Caco-2 (cell line): ENCODE measurements around the gene HDDC2. TPM values are rescaled to one million over a fixed set of nuclear protein-coding genes. Genes with fewer than 3 reads are reported as not detected.

Experiments used
- BruUV-seq: library from RNA; stranded (reverse); fragments of 400-500 nt; replicated peaks from 2 replicates; lab custom pipeline; 2021; lab: Mats Ljungman, UMichigan
- CTCF ChIA-PET: fragments of 300-600 bp; sonication (Branson Sonifier 250); formaldehyde crosslinking; loops from one replicate; lab custom pipeline; 2022; ENCODE audit warnings: antibody characterized with exemption; lab: Charles Lee
- POLR2A ChIA-PET: fragments of 300-600 bp; sonication (Branson Sonifier 250); formaldehyde crosslinking; loops from one replicate; lab custom pipeline; 2022; ENCODE audit warnings: antibody characterized with exemption; lab: Charles Lee
- DNase-seq, 2 experiments: peaks; one replicate each; pipeline versions ENCODE4 v3.0.0 to v3.0.0-alpha.2; 2020 to 2022
- H3K27me3 ChIP-seq: replicated peaks from 2 replicates; pipeline ENCODE4 v1.6.0; 2011; ENCODE audit warnings: low read length; ENCODE audit not compliant: control insufficient read depth, insufficient read depth
- H3K36me3 ChIP-seq: 2 replicates; pipeline ENCODE4 v1.5.1; 2011; ENCODE audit warnings: low read length; ENCODE audit not compliant: control insufficient read depth, insufficient read depth
- H3K4me1 ChIP-seq: fragments of 250-450 bp; sonication (Bioruptor Pico); 2 replicates; pipeline ENCODE4 v1.5.1; 2020; ENCODE audit warnings: mild to moderate bottlenecking
- H3K4me3 ChIP-seq: 2 replicates; pipeline ENCODE4 v1.5.1; 2011; ENCODE audit warnings: low read depth, mild to moderate bottlenecking, control low read depth, low read length
- H3K9me3 ChIP-seq: fragments of 250-450 bp; sonication (Bioruptor Pico); 2 replicates; pipeline ENCODE4 v1.5.1; 2020; ENCODE audit warnings: mild to moderate bottlenecking, moderate library complexity
- H3K27ac Mint-ChIP-seq: one replicate; pipeline ENCODE4 v1.8.0; 2022; ENCODE audit warnings: mixed read lengths; ENCODE audit not compliant: unreplicated experiment
- H3K27me3 Mint-ChIP-seq: one replicate; pipeline ENCODE4 v1.8.0; 2022; ENCODE audit warnings: mixed read lengths; ENCODE audit not compliant: insufficient read depth, unreplicated experiment
- H3K36me3 Mint-ChIP-seq: one replicate; pipeline ENCODE4 v1.8.0; 2022; ENCODE audit warnings: mild to moderate bottlenecking, mixed read lengths; ENCODE audit not compliant: insufficient read depth, unreplicated experiment
- H3K4me1 Mint-ChIP-seq: one replicate; pipeline ENCODE4 v1.8.0; 2022; ENCODE audit warnings: low read depth, mixed read lengths; ENCODE audit not compliant: unreplicated experiment
- H3K4me3 Mint-ChIP-seq: one replicate; pipeline ENCODE4 v1.8.0; 2022; ENCODE audit warnings: mild to moderate bottlenecking, moderate library complexity, mixed read lengths; ENCODE audit not compliant: unreplicated experiment
- H3K9me3 Mint-ChIP-seq: one replicate; pipeline ENCODE4 v1.8.0; 2022; ENCODE audit warnings: mixed read lengths; ENCODE audit not compliant: unreplicated experiment
- intact Hi-C: fragments of 100-400 bp; cut with micrococcal nuclease; formaldehyde crosslinking; loops from one replicate; pipeline ENCODE4 v1.10.0; 2022; ENCODE audit not compliant: unreplicated experiment
- total RNA-seq: library from RNA; stranded (reverse); gene quantifications from 2 replicates; pipeline ENCODE4 v1.2.3, GENCODE V29; 2022
- TF ChIP-seq, protein P1 (sequence below), 2 experiments: fragments of 200-600 bp in 1 of 2; IDR thresholded peaks; 1 replicate in 1 of 2; 2 replicates in 1 of 2; pipeline versions ENCODE4 v1.5.1 to v1.8.0; 2011 to 2022; ENCODE audit warnings: antibody characterized with exemption in 1 of 2, control low read depth in 1 of 2, inconsistent platforms in 1 of 2, low read depth in 1 of 2, low read length in 1 of 2, mild to moderate bottlenecking in 1 of 2, moderate library complexity in 1 of 2; ENCODE audit not compliant: insufficient read depth in 1 of 2, severe bottlenecking in 1 of 2, unreplicated experiment in 1 of 2

HDDC2 gene
- total RNA-seq, 1 experiment from 2014 or later, result 66.5 TPM

- peak; percentile 50 to 59 for DNase-seq
- no peaks in the 10 kb centered on the region for H3K27me3 ChIP-seq
- TF ChIP-seq, protein P1, sequence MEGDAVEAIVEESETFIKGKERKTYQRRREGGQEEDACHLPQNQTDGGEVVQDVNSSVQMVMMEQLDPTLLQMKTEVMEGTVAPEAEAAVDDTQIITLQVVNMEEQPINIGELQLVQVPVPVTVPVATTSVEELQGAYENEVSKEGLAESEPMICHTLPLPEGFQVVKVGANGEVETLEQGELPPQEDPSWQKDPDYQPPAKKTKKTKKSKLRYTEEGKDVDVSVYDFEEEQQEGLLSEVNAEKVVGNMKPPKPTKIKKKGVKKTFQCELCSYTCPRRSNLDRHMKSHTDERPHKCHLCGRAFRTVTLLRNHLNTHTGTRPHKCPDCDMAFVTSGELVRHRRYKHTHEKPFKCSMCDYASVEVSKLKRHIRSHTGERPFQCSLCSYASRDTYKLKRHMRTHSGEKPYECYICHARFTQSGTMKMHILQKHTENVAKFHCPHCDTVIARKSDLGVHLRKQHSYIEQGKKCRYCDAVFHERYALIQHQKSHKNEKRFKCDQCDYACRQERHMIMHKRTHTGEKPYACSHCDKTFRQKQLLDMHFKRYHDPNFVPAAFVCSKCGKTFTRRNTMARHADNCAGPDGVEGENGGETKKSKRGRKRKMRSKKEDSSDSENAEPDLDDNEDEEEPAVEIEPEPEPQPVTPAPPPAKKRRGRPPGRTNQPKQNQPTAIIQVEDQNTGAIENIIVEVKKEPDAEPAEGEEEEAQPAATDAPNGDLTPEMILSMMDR (IDR thresholded peaks at IDR 0.05; ENCODE audit: insufficient read depth in 1 of 2, low read depth in 1 of 2, low read length in 1 of 2, severe bottlenecking in 1 of 2, unreplicated experiment in 1 of 2), result peak; percentile 68 to 86
- no peak overlapping the region for H3K4me3 ChIP-seq
- no peaks in the 10 kb centered on the region for H3K36me3 ChIP-seq
- H3K27me3 Mint-ChIP-seq, result peaks cover 3% of the 10 kb centered on the region
- 0 out of 2 replicates have a peak, but pooled peaks cover 5% of the 10 kb centered on the region for H3K4me1 ChIP-seq
- intact Hi-C loops, result loop anchor here (1.0 to 10.0 kb wide), 9 partner anchors 29 to 660 kb away; partner anchors contain the start of gene HINT3
- H3K4me1 Mint-ChIP-seq, result no peaks in the 10 kb centered on the region
- ChIA-PET CTCF (interaction anchor here (0.5 to 2.5 kb wide), 2 partner anchors 204 to 439 kb away, joined by 3 to 14 read pairs; no protein-coding TSS in a partner anchor), POLR2A (no interaction called here)
- no peaks in the 10 kb centered on the region for H3K9me3 ChIP-seq
- H3K9me3 Mint-ChIP-seq, result no peaks in the 10 kb centered on the region
- no peak overlapping the region for H3K27ac Mint-ChIP-seq
- no peaks in the 10 kb centered on the region for H3K36me3 Mint-ChIP-seq
- no peak overlapping the region for H3K4me3 Mint-ChIP-seq
- no TSS peak for BruUV-seq
These were observed 12.3 kb upstream of the HDDC2 start for GRCh38 chr6:125314009-125314581.

DNA sequence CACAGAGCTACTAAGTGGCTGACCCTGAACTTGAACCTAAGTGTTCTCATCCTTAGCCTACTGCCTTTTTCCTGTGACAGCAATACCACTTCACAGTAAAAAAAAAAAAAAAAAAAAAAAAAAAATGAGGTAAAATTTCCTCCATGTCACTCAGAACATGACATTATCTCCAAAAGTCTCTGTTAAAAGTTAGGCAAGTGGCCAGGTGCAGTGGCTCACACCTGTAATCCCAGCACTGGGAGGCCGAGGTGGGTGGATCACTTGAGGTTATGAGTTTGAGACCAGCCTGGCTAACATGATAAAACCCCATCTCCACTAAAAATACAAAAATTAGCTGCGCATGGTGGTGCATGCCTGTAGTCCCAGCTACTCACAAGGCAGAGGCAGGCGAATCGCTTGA is 11.2 kb upstream of the HDDC2 start:
- no peaks in the 10 kb centered on the region for H3K27me3 ChIP-seq
- intact Hi-C loops, result loop anchor here (5.0 to 10.0 kb wide), 5 partner anchors 194 to 644 kb away; partner anchors contain the start of gene HINT3
- H3K36me3 ChIP-seq, result no peaks in the 10 kb centered on the region
- H3K4me1 Mint-ChIP-seq, result peaks cover 4% of the 10 kb centered on the region
- no peaks in the 10 kb centered on the region for H3K9me3 Mint-ChIP-seq
- peaks cover 3% of the 10 kb centered on the region for H3K27me3 Mint-ChIP-seq
- no peaks in the 10 kb centered on the region for H3K9me3 ChIP-seq
- no TSS peak for BruUV-seq
- H3K27ac Mint-ChIP-seq, result no peak overlapping the region
- no peaks in the 10 kb centered on the region for H3K36me3 Mint-ChIP-seq
- DNase-seq, result no peak
- H3K4me3 Mint-ChIP-seq, result no peak overlapping the region
- TF ChIP-seq, protein P1 (IDR thresholded peaks at IDR 0.05; ENCODE audit: insufficient read depth in 1 of 2, low read depth in 1 of 2, low read length in 1 of 2, severe bottlenecking in 1 of 2, unreplicated experiment in 1 of 2), result no peak
- ChIA-PET CTCF (interaction anchor here (2.5 kb wide), 1 partner anchor 441 kb away, joined by 14 read pairs; no protein-coding TSS in a partner anchor), POLR2A (no interaction called here)
- H3K4me3 ChIP-seq, result no peak overlapping the region
- peaks cover 10% of the 10 kb centered on the region for H3K4me1 ChIP-seq

GRCh38 chr6:125312478-125312877 is 10.7 kb upstream of the HDDC2 start:
- TF ChIP-seq, protein P1 (IDR thresholded peaks at IDR 0.05; ENCODE audit: insufficient read depth in 1 of 2, low read depth in 1 of 2, low read length in 1 of 2, severe bottlenecking in 1 of 2, unreplicated experiment in 1 of 2), result no peak
- no peaks in the 10 kb centered on the region for H3K9me3 ChIP-seq
- no peaks in the 10 kb centered on the region for H3K27me3 ChIP-seq
- CTCF ChIA-PET, result interaction anchor here (2.5 kb wide), 1 partner anchor 441 kb away, joined by 14 read pairs; no protein-coding TSS in a partner anchor
- no peak overlapping the region for H3K4me3 ChIP-seq
- DNase-seq, result no peak
- Mint-ChIP-seq H3K27ac (no peak overlapping the region), H3K27me3 (peaks cover 3% of the 10 kb centered on the region), H3K4me1 (peaks cover 8% of the 10 kb centered on the region), H3K4me3 (no peak overlapping the region), H3K9me3 (no peaks in the 10 kb centered on the region), H3K36me3 (no peaks in the 10 kb centered on the region)
- no peaks in the 10 kb centered on the region for H3K36me3 ChIP-seq
- BruUV-seq, result no TSS peak
- intact Hi-C loops, result loop anchor here (5.0 to 10.0 kb wide), 5 partner anchors 195 to 645 kb away; partner anchors contain the start of gene HINT3
- peaks cover 14% of the 10 kb centered on the region for H3K4me1 ChIP-seq
- POLR2A ChIA-PET, result no interaction called here
